Loucy (cell line): ENCODE data around the gene PDK2.

Experiments used
- EZH2phosphoT487 ChIP-seq: fragments of 200-600 bp; IDR thresholded peaks from 2 replicates; pipeline ENCODE4 v1.6.1; 2018; ENCODE audit warnings: antibody characterized with exemption, mild to moderate bottlenecking, moderate library complexity, borderline replicate concordance
- TF ChIP-seq, protein P1 (sequence below): fragments of 200-600 bp; sonication (generic); conservative IDR thresholded peaks from 2 replicates; pipeline ENCODE4 v1.5.1; 2014; ENCODE audit warnings: mild to moderate bottlenecking, antibody characterized with exemption, low read length

- TF ChIP-seq, protein P1, sequence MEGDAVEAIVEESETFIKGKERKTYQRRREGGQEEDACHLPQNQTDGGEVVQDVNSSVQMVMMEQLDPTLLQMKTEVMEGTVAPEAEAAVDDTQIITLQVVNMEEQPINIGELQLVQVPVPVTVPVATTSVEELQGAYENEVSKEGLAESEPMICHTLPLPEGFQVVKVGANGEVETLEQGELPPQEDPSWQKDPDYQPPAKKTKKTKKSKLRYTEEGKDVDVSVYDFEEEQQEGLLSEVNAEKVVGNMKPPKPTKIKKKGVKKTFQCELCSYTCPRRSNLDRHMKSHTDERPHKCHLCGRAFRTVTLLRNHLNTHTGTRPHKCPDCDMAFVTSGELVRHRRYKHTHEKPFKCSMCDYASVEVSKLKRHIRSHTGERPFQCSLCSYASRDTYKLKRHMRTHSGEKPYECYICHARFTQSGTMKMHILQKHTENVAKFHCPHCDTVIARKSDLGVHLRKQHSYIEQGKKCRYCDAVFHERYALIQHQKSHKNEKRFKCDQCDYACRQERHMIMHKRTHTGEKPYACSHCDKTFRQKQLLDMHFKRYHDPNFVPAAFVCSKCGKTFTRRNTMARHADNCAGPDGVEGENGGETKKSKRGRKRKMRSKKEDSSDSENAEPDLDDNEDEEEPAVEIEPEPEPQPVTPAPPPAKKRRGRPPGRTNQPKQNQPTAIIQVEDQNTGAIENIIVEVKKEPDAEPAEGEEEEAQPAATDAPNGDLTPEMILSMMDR = no peak
- no peak for TF ChIP-seq EZH2phosphoT487
These were observed 3.9 kb downstream of the PDK2 start for GRCh38 chr17:50099003-50099402.
